Suppressor macrophage treated with lipopolysaccharide for 1 hour (primary cell): ENCODE measurements around the gene SIX5.
"Not testable (repeated sequence)": the region's sequence is repeated elsewhere in the genome, so short reads cannot be mapped to it uniquely, and the experiment has no call there.

ENCODE experiments used
- DNase-seq, 3 donors: peaks; one replicate each; pipeline ENCODE4 v3.0.0-alpha.2; 2020 to 2022

The SIX5 gene

GRCh38 chr19:45768984-45769782 is at the start of gene SIX5:
TSS of gene SIX5 (minus strand) at chr19:45769252. CDS start at chr19:45768844, 408 bp downstream.
- peak; percentile 97 to 99 (median 98) for DNase-seq

- no peak for DNase-seq
Observed at GRCh38 chr19:45817725-45818301, 48.8 kb upstream of the SIX5 start.

GRCh38 chr19:45817010-45817724 is 48.1 kb upstream of the SIX5 start:
- peak; percentile 96 to 98 (median 97) for DNase-seq

GRCh38 chr19:45816236-45817009 is 47.4 kb upstream of the SIX5 start:
- DNase-seq, result no peak

- DNase-seq, result no peak
Observed at GRCh38 chr19:45815481-45816216, 46.6 kb upstream of the SIX5 start.

GRCh38 chr19:45814851-45815480 is 45.9 kb upstream of the SIX5 start, which contains the start of gene RSPH6A:
TSS of gene RSPH6A (minus strand) at chr19:45815308. CDS start at chr19:45815176, 132 bp downstream.
- DNase-seq, result peak in 1 of 3 donors; percentile 16

- DNase-seq, result peak in 1 of 3 donors; percentile 14
Observed at GRCh38 chr19:45814166-45814780, 45.2 kb upstream of the SIX5 start.

GRCh38 chr19:45812297-45812696 is 43.2 kb upstream of the SIX5 start:
- DNase-seq, result peak in 1 of 3 donors; percentile 17

- peak; percentile 43 to 70 (median 58) for DNase-seq
Observed at GRCh38 chr19:45809643-45810159, 40.6 kb upstream of the SIX5 start.

GRCh38 chr19:45805719-45806118 is 36.7 kb upstream of the SIX5 start:
- no peak for DNase-seq

GRCh38 chr19:45804959-45805230 is 35.8 kb upstream of the SIX5 start:
- no peak for DNase-seq

- DNase-seq, result no peak
Observed at GRCh38 chr19:45804140-45804958, 35.3 kb upstream of the SIX5 start.

- no peak for DNase-seq
Observed at GRCh38 chr19:45801603-45802175, 32.6 kb upstream of the SIX5 start.

- peak; percentile 69 to 86 (median 76) for DNase-seq
Observed at GRCh38 chr19:45800070-45800553, 31.1 kb upstream of the SIX5 start.

GRCh38 chr19:45799541-45799940 is 30.5 kb upstream of the SIX5 start:
- not testable (repeated sequence) for DNase-seq

GRCh38 chr19:45798995-45799517 is 30.0 kb upstream of the SIX5 start:
- DNase-seq, result peak; percentile 69 to 75 (median 69)

- DNase-seq, result no peak
Observed at GRCh38 chr19:45794627-45795026, 25.6 kb upstream of the SIX5 start.

- peak; percentile 64 to 76 (median 71) for DNase-seq
Observed at GRCh38 chr19:45793876-45794275, 24.8 kb upstream of the SIX5 start.

- no peak for DNase-seq
Observed at GRCh38 chr19:45793178-45793564, 24.1 kb upstream of the SIX5 start.
